Adrenal gland (tissue), 5 donors: ENCODE measurements around the gene ETFA.

Source experiments
- CTCF ChIP-seq, 6 experiments: fragments of 450-650 bp in 4 of 6; fragments of 200-600 bp in 2 of 6; sonication (generic) in 1 of 6; IDR thresholded peaks; 1 replicate in 5 of 6; 2 replicates in 1 of 6; pipeline versions ENCODE4 v1.5.1 to v1.8.0; 2016 to 2021; ENCODE audit warnings: antibody characterized with exemption in 6 of 6, mild to moderate bottlenecking in 2 of 6, moderate library complexity in 1 of 6
- POLR2A ChIP-seq, 2 donors: fragments of 450-650 bp; IDR thresholded peaks; one replicate each; pipeline ENCODE4 v1.6.1; 2017; ENCODE audit warnings: antibody characterized with exemption in 2 of 2, mild to moderate bottlenecking in 2 of 2, moderate library complexity in 1 of 2
- donor health status: DM: no; HTN: no; CAD: no.

GRCh38 chr15:76347482-76348055 lies 36.3 kb upstream of the ETFA start:
- TF ChIP-seq POLR2A (IDR thresholded peaks at IDR 0.05) = no peak
- no peak for TF ChIP-seq CTCF (IDR thresholded peaks at IDR 0.05)
